DOHH2 (cell line): ENCODE measurements around the gene IQSEC3.

Experiments
- H3F3A ChIP-seq: fragments of 200-600 bp; sonication (generic), shearing (Covaris generic); 2 replicates; pipeline ENCODE4 v1.6.0; 2016; ENCODE audit warnings: antibody characterized with exemption, mild to moderate bottlenecking; ENCODE audit not compliant: control insufficient read depth, insufficient read depth
- H3K27ac ChIP-seq: fragments of 200-600 bp; sonication (generic); 2 replicates; pipeline ENCODE4 v1.5.1; 2014; ENCODE audit warnings: low read depth, mild to moderate bottlenecking, low read length, moderate library complexity
- H3K27me3 ChIP-seq: fragments of 200-600 bp; sonication (generic); 2 replicates; pipeline ENCODE4 v1.6.1; 2014; ENCODE audit warnings: mild to moderate bottlenecking, low read length, mixed read lengths; ENCODE audit not compliant: control insufficient read depth
- H3K36me3 ChIP-seq: fragments of 200-600 bp; sonication (generic); 2 replicates; pipeline ENCODE4 v1.6.1; 2014; ENCODE audit warnings: mild to moderate bottlenecking, low read length, moderate library complexity, mixed read lengths; ENCODE audit not compliant: control insufficient read depth
- H3K4me1 ChIP-seq: fragments of 200-600 bp; sonication (generic); 2 replicates; pipeline ENCODE4 v1.6.1; 2014; ENCODE audit warnings: mild to moderate bottlenecking, low read length, mixed read lengths; ENCODE audit not compliant: control insufficient read depth
- H3K4me2 ChIP-seq: fragments of 200-600 bp; sonication (generic); 2 replicates; pipeline ENCODE4 v1.6.0; 2014; ENCODE audit warnings: mild to moderate bottlenecking, low read length, moderate library complexity
- H3K4me3 ChIP-seq: fragments of 200-600 bp; sonication (generic); 2 replicates; pipeline ENCODE4 v1.5.1; 2014; ENCODE audit warnings: mild to moderate bottlenecking, low read length, mixed read lengths
- H3K79me2 ChIP-seq: fragments of 200-600 bp; sonication (generic); 2 replicates; pipeline ENCODE4 v1.6.1; 2014; ENCODE audit warnings: mild to moderate bottlenecking, low read length, mixed read lengths; ENCODE audit not compliant: control insufficient read depth
- H3K9me2 ChIP-seq: fragments of 200-600 bp; sonication (generic); replicated peaks from 2 replicates; pipeline ENCODE4 v1.6.1; 2014; ENCODE audit warnings: mild to moderate bottlenecking, low read length, mixed read lengths; ENCODE audit not compliant: control insufficient read depth
- H3K9me3 ChIP-seq: fragments of 200-600 bp; sonication (generic); 2 replicates; pipeline ENCODE4 v1.6.1; 2014; ENCODE audit warnings: antibody characterized with exemption, low read length, mixed read lengths; ENCODE audit not compliant: control insufficient read depth, insufficient read depth
- H4K20me1 ChIP-seq: fragments of 200-600 bp; sonication (generic); 2 replicates; pipeline ENCODE4 v1.6.0; 2014; ENCODE audit warnings: low read depth, mild to moderate bottlenecking, antibody characterized with exemption, low read length, moderate library complexity; ENCODE audit not compliant: control insufficient read depth, insufficient read depth
- EZH2phosphoT487 ChIP-seq: fragments of 200-600 bp; sonication (generic); IDR thresholded peaks from 2 replicates; pipeline ENCODE4 v1.6.1; 2017; ENCODE audit warnings: borderline replicate concordance, mild to moderate bottlenecking, antibody characterized with exemption, low read length, moderate library complexity, mixed read lengths
- TF ChIP-seq, protein P1 (sequence below): fragments of 200-600 bp; sonication (generic); IDR thresholded peaks from one replicate; pipeline ENCODE4 v1.5.1; 2014; ENCODE audit warnings: antibody characterized with exemption, mild to moderate bottlenecking, low read depth, low read length; ENCODE audit not compliant: poor library complexity, severe bottlenecking

Gene IQSEC3

DNA sequence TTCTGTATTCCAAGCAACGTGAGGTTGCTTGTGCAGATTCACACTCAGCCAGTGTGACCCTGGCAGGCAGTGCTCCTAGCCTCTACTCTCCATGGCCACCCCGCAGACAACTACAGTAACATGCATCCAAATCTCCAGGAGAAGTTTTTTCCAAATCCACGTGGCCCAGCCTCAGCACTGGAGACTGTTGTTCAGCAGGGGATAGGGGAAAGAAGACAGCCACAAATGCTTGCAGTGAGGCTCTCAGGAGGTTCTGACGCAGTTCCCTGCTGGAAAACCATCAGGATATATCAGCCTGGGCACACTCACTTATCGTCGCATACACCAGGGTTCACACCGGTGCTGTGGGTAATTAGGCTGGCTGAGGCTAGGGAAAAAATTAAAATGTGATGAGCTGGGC is 16.2 kb downstream of the IQSEC3 start:
- Histone ChIP-seq H3K4me2 (no peak overlapping the region), H3K79me2 (no peaks in the 10 kb centered on the region), H3K4me1 (no peaks in the 10 kb centered on the region), H3K27ac (no peak overlapping the region), H3K9me3 (no peaks in the 10 kb centered on the region), H3K36me3 (no peaks in the 10 kb centered on the region), H3K9me2 (no peaks in the 10 kb centered on the region), H4K20me1 (no peaks in the 10 kb centered on the region), H3K4me3 (no peak overlapping the region), H3F3A (no peaks in the 10 kb centered on the region), H3K27me3 (peaks cover 18% of the 10 kb centered on the region)
- TF ChIP-seq, protein P1, sequence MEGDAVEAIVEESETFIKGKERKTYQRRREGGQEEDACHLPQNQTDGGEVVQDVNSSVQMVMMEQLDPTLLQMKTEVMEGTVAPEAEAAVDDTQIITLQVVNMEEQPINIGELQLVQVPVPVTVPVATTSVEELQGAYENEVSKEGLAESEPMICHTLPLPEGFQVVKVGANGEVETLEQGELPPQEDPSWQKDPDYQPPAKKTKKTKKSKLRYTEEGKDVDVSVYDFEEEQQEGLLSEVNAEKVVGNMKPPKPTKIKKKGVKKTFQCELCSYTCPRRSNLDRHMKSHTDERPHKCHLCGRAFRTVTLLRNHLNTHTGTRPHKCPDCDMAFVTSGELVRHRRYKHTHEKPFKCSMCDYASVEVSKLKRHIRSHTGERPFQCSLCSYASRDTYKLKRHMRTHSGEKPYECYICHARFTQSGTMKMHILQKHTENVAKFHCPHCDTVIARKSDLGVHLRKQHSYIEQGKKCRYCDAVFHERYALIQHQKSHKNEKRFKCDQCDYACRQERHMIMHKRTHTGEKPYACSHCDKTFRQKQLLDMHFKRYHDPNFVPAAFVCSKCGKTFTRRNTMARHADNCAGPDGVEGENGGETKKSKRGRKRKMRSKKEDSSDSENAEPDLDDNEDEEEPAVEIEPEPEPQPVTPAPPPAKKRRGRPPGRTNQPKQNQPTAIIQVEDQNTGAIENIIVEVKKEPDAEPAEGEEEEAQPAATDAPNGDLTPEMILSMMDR = no peak
- TF ChIP-seq EZH2phosphoT487 = no peak

DNA sequence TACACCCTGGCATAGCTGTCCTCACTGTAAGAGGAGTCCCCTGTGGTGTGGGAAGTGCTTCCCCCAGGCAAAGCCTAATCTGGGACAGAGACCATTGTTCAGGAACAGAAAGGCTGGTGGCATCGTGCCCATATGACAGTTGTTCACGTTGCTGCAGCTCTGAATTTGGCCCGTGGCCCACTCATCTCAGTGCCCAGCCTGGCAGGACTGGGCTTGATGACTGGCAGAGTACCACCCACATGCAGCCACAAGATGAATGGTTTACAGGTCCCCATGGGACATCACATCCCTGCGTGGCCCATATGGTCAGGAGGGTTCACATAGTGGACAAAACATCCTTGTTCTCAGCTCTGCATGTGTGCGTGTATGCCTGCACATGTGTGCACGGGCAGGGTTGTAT is 17.5 kb downstream of the IQSEC3 start:
- H4K20me1 ChIP-seq = no peaks in the 10 kb centered on the region
- no peaks in the 10 kb centered on the region for H3K79me2 ChIP-seq
- no peak overlapping the region for H3K4me2 ChIP-seq
- peaks cover 18% of the 10 kb centered on the region for H3K27me3 ChIP-seq
- no peak overlapping the region for H3K27ac ChIP-seq
- H3K4me3 ChIP-seq = no peak overlapping the region
- TF ChIP-seq EZH2phosphoT487 = no peak
- TF ChIP-seq, protein P1 = no peak
- no peaks in the 10 kb centered on the region for H3K9me3 ChIP-seq
- H3K9me2 ChIP-seq = no peaks in the 10 kb centered on the region
- H3F3A ChIP-seq = no peaks in the 10 kb centered on the region
- no peaks in the 10 kb centered on the region for H3K4me1 ChIP-seq
- H3K36me3 ChIP-seq = no peaks in the 10 kb centered on the region

DNA sequence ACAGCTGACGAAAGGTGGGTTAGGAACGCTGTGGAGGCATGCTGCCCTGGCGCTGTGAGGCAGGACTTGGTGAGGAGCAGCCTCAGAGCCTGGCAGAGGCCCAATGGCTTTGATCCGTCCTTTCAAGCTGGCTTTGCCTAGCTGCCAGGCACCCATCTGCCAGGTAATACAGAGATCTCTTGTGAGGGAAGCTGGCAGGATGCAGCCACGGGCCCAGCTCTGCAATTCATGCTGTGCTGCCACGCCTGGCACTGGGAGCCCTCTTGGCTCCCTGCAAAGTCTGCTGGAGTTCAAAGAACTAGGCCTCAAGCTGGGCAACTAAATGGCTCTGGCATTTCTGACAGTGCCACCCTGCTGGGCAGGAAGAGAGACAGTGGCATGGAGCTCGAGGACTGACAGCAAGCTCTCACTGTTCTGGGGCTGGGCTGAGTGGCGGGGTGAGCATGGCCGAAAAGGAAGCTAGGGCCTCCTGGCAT is 18.7 kb downstream of the IQSEC3 start:
- no peaks in the 10 kb centered on the region for H4K20me1 ChIP-seq
- H3K4me1 ChIP-seq = no peaks in the 10 kb centered on the region
- TF ChIP-seq, protein P1 = no peak
- no peak for TF ChIP-seq EZH2phosphoT487
- H3K79me2 ChIP-seq = no peaks in the 10 kb centered on the region
- no peak overlapping the region for H3K4me3 ChIP-seq
- peaks cover 4% of the 10 kb centered on the region; the same call in 1 of the 2 replicates for H3K9me3 ChIP-seq
- no peaks in the 10 kb centered on the region for H3K9me2 ChIP-seq
- H3K36me3 ChIP-seq = no peaks in the 10 kb centered on the region
- H3K27ac ChIP-seq = no peak overlapping the region
- no peaks in the 10 kb centered on the region for H3F3A ChIP-seq
- H3K4me2 ChIP-seq = no peak overlapping the region
- peaks cover 18% of the 10 kb centered on the region for H3K27me3 ChIP-seq
